Lung (tissue), 12 donors: ENCODE data around the gene CNDP2. TPM values are rescaled to one million over a fixed set of nuclear protein-coding genes. Genes with fewer than 3 reads are reported as not detected.

Experiments used
- ATAC-seq: fragments of 200-7000 bp; cut with Tn5 transposase; one replicate; pipeline ENCODE4 v1.9.1; 2020; ENCODE audit warnings: moderate number of reproducible peaks; ENCODE audit not compliant: insufficient read depth, low FRiP score
- DNase-seq, 3 donors: peaks; one replicate each; pipeline ENCODE4 v3.0.0-alpha.2; 2013 to 2017
- H3K27ac ChIP-seq, 2 donors: one replicate each; pipeline ENCODE4 v1.5.1; 2013; ENCODE audit warnings: mild to moderate bottlenecking in 2 of 2, moderate library complexity in 2 of 2, control low read depth in 1 of 2, inconsistent platforms in 1 of 2, low read depth in 1 of 2, low read length in 1 of 2
- H3K27me3 ChIP-seq, 3 donors: one replicate each; pipeline ENCODE4 v1.5.1; 2013; ENCODE audit warnings: low read length in 2 of 3; ENCODE audit not compliant: control insufficient read depth in 3 of 3, insufficient read depth in 3 of 3
- H3K36me3 ChIP-seq, 4 donors: one replicate each; pipeline ENCODE4 v1.5.1; 2013; ENCODE audit warnings: low read length in 4 of 4, mild to moderate bottlenecking in 1 of 4, moderate library complexity in 1 of 4; ENCODE audit not compliant: control insufficient read depth in 4 of 4, insufficient read depth in 4 of 4
- H3K4me1 ChIP-seq, 5 donors: one replicate each; pipeline ENCODE4 v1.5.1; 2013; ENCODE audit warnings: low read length in 5 of 5, mild to moderate bottlenecking in 2 of 5, moderate library complexity in 1 of 5; ENCODE audit not compliant: control insufficient read depth in 5 of 5, insufficient read depth in 5 of 5
- H3K4me3 ChIP-seq: one replicate; pipeline ENCODE4 v1.5.1; 2013; ENCODE audit warnings: mild to moderate bottlenecking, control low read depth, moderate library complexity
- H3K9ac ChIP-seq, 2 donors: one replicate each; pipeline ENCODE4 v1.5.1; 2013; ENCODE audit warnings: low read length in 2 of 2, control low read depth in 1 of 2; ENCODE audit not compliant: insufficient read depth in 1 of 2
- H3K9me3 ChIP-seq, 4 donors: one replicate each; pipeline ENCODE4 v1.5.1; 2013; ENCODE audit warnings: low read length in 3 of 4, mild to moderate bottlenecking in 1 of 4, moderate library complexity in 1 of 4; ENCODE audit not compliant: control insufficient read depth in 4 of 4, insufficient read depth in 3 of 4
- CTCF ChIP-seq: IDR thresholded peaks from 2 replicates; pipeline ENCODE4 v1.5.1; 2012; ENCODE audit warnings: mild to moderate bottlenecking; ENCODE audit errors: control extremely low read depth, extremely low read depth
- polyA plus RNA-seq, 2 donors: library from polyadenylated mRNA; stranded (reverse); fragments of 200-250 nt; gene quantifications; one replicate each; pipeline ENCODE4 v1.2.1, GENCODE V29; 2013
- total RNA-seq, 2 donors: library from RNA; depleted of rRNA in 1 of 2; stranded (reverse); fragments of >200 nt in 1 of 2; gene quantifications; one replicate each; pipeline ENCODE4 v1.2.1, GENCODE V29; 2014 to 2021
- donor health status: control.
- donor health status: control.
- donor health status: Bipolar disorder and iron deficiency.
- donor health status: healthy.
- donor health status: DM: yes; HTN: yes; CAD: no.

Gene CNDP2
- total and polyA plus RNA-seq, 4 donors, result 152 to 311 (median 191) TPM

GRCh38 chr18:74573053-74573452, 76.9 kb downstream of the CNDP2 start:
- TF ChIP-seq CTCF, result no peak
- no peaks in the 10 kb centered on the region for H3K4me1 ChIP-seq
- no peaks in the 10 kb centered on the region for H3K36me3 ChIP-seq
- DNase-seq (no peak), ATAC-seq (no peak)
- peaks cover 0 to 2% (median 0%) of the 10 kb centered on the region in 4 donors for H3K9me3 ChIP-seq
- no peak overlapping the region for H3K4me3 ChIP-seq
- no peaks in the 10 kb centered on the region for H3K27me3 ChIP-seq
- no peak overlapping the region for H3K27ac ChIP-seq
- H3K9ac ChIP-seq, result no peak overlapping the region

Other genes starting within 250 kb of the CNDP2 start
- 100 to 1,000 TPM; 516 to 527 TPM for gene CYB5A, start 204.4 kb upstream of the CNDP2 start, total RNA-seq
- gene CYB5A, start 204.4 kb upstream of the CNDP2 start, polyA plus RNA-seq, result 100 to 1,000 TPM; 408 to 853 TPM
- under 1 TPM; 0.14 to 0.55 TPM for gene C18orf63, start 180.5 kb upstream of the CNDP2 start, total RNA-seq
- gene C18orf63, start 180.5 kb upstream of the CNDP2 start, polyA plus RNA-seq, result under 1 TPM; 0.37 to 0.38 TPM
- gene DIPK1C, start 39.1 kb upstream of the CNDP2 start, total RNA-seq, result not detected
- under 1 TPM in 1 of 2 donors, not detected in 1; 0.02 TPM for gene DIPK1C, start 39.1 kb upstream of the CNDP2 start, polyA plus RNA-seq
- gene CNDP1, start 38.1 kb downstream of the CNDP2 start, total RNA-seq, result not detected
- under 1 TPM; 0.08 to 0.10 TPM for gene CNDP1, start 38.1 kb downstream of the CNDP2 start, polyA plus RNA-seq
- 10 to 100 TPM; 14.1 to 34.9 TPM for gene ZNF407, start 101.5 kb downstream of the CNDP2 start, total RNA-seq
- gene ZNF407, start 101.5 kb downstream of the CNDP2 start, polyA plus RNA-seq, result 1 to 10 TPM; 2.8 to 4.9 TPM